M059J (cell line): ENCODE results near the gene C1QTNF4. TPM values are rescaled to one million over a fixed set of nuclear protein-coding genes. Genes with fewer than 3 reads are reported as not detected.

Experiments
- total RNA-seq: library from RNA; depleted of rRNA; stranded (reverse); fragments of >200 nt; shearing (Covaris generic); gene quantifications from 2 replicates; pipeline ENCODE4 v1.2.3, GENCODE V29; 2014; rRNA removed

C1QTNF4 gene
- total RNA-seq, 1 experiment from 2014 or later = 0.10 TPM

Other genes starting within 250 kb of the C1QTNF4 start
- not detected in 2 replicates for gene MYBPC3, start 241.7 kb downstream of the C1QTNF4 start, total RNA-seq
- not detected in 2 replicates for gene SPI1, start 215.9 kb downstream of the C1QTNF4 start, total RNA-seq
- gene SLC39A13, start 185.8 kb downstream of the C1QTNF4 start, total RNA-seq = 23.2 and 43.9 TPM in 2 replicates
- gene PSMC3, start 168.0 kb downstream of the C1QTNF4 start, total RNA-seq = 283 and 294 TPM in 2 replicates
- not detected in 2 replicates for gene RAPSN, start 145.3 kb downstream of the C1QTNF4 start, total RNA-seq
- 50.0 and 73.1 TPM in 2 replicates for gene CELF1, start 41.3 kb downstream of the C1QTNF4 start, total RNA-seq
- gene PTPMT1, start 28.8 kb downstream of the C1QTNF4 start, total RNA-seq = 183 and 234 TPM in 2 replicates
- gene KBTBD4, start 15.4 kb downstream of the C1QTNF4 start, total RNA-seq = 26.0 and 35.4 TPM in 2 replicates
- gene NDUFS3, start 15.3 kb downstream of the C1QTNF4 start, total RNA-seq = 85.7 and 108 TPM in 2 replicates
- gene FAM180B, start 7.7 kb downstream of the C1QTNF4 start, total RNA-seq = not detected in 2 replicates
- 138 and 204 TPM in 2 replicates for gene MTCH2, start 48.1 kb upstream of the C1QTNF4 start, total RNA-seq
- 1.2 and 2.5 TPM in 2 replicates for gene AGBL2, start 121.0 kb upstream of the C1QTNF4 start, total RNA-seq
- 23.4 and 36.5 TPM in 2 replicates for gene FNBP4, start 172.9 kb upstream of the C1QTNF4 start, total RNA-seq